Caco-2 (cell line): ENCODE measurements around the gene SNAPC1. TPM values are rescaled to one million over a fixed set of nuclear protein-coding genes. Genes with fewer than 3 reads are reported as not detected.

Experiments
- BruUV-seq: library from RNA; stranded (reverse); fragments of 400-500 nt; replicated peaks from 2 replicates; lab custom pipeline; 2021; lab: Mats Ljungman, UMichigan
- CTCF ChIA-PET: fragments of 300-600 bp; sonication (Branson Sonifier 250); formaldehyde crosslinking; loops from one replicate; lab custom pipeline; 2022; ENCODE audit warnings: antibody characterized with exemption; lab: Charles Lee
- POLR2A ChIA-PET: fragments of 300-600 bp; sonication (Branson Sonifier 250); formaldehyde crosslinking; loops from one replicate; lab custom pipeline; 2022; ENCODE audit warnings: antibody characterized with exemption; lab: Charles Lee
- DNase-seq, 2 experiments: peaks; one replicate each; pipeline versions ENCODE4 v3.0.0 to v3.0.0-alpha.2; 2020 to 2022
- H3K27me3 ChIP-seq: replicated peaks from 2 replicates; pipeline ENCODE4 v1.6.0; 2011; ENCODE audit warnings: low read length; ENCODE audit not compliant: control insufficient read depth, insufficient read depth
- H3K36me3 ChIP-seq: 2 replicates; pipeline ENCODE4 v1.5.1; 2011; ENCODE audit warnings: low read length; ENCODE audit not compliant: control insufficient read depth, insufficient read depth
- H3K4me1 ChIP-seq: fragments of 250-450 bp; sonication (Bioruptor Pico); 2 replicates; pipeline ENCODE4 v1.5.1; 2020; ENCODE audit warnings: mild to moderate bottlenecking
- H3K4me3 ChIP-seq: 2 replicates; pipeline ENCODE4 v1.5.1; 2011; ENCODE audit warnings: low read depth, mild to moderate bottlenecking, control low read depth, low read length
- H3K9me3 ChIP-seq: fragments of 250-450 bp; sonication (Bioruptor Pico); 2 replicates; pipeline ENCODE4 v1.5.1; 2020; ENCODE audit warnings: mild to moderate bottlenecking, moderate library complexity
- H3K27ac Mint-ChIP-seq: one replicate; pipeline ENCODE4 v1.8.0; 2022; ENCODE audit warnings: mixed read lengths; ENCODE audit not compliant: unreplicated experiment
- H3K27me3 Mint-ChIP-seq: one replicate; pipeline ENCODE4 v1.8.0; 2022; ENCODE audit warnings: mixed read lengths; ENCODE audit not compliant: insufficient read depth, unreplicated experiment
- H3K36me3 Mint-ChIP-seq: one replicate; pipeline ENCODE4 v1.8.0; 2022; ENCODE audit warnings: mild to moderate bottlenecking, mixed read lengths; ENCODE audit not compliant: insufficient read depth, unreplicated experiment
- H3K4me1 Mint-ChIP-seq: one replicate; pipeline ENCODE4 v1.8.0; 2022; ENCODE audit warnings: low read depth, mixed read lengths; ENCODE audit not compliant: unreplicated experiment
- H3K4me3 Mint-ChIP-seq: one replicate; pipeline ENCODE4 v1.8.0; 2022; ENCODE audit warnings: mild to moderate bottlenecking, moderate library complexity, mixed read lengths; ENCODE audit not compliant: unreplicated experiment
- H3K9me3 Mint-ChIP-seq: one replicate; pipeline ENCODE4 v1.8.0; 2022; ENCODE audit warnings: mixed read lengths; ENCODE audit not compliant: unreplicated experiment
- CTCF ChIP-seq, 2 experiments: fragments of 200-600 bp in 1 of 2; IDR thresholded peaks; 1 replicate in 1 of 2; 2 replicates in 1 of 2; pipeline versions ENCODE4 v1.5.1 to v1.8.0; 2011 to 2022; ENCODE audit warnings: antibody characterized with exemption in 1 of 2, control low read depth in 1 of 2, inconsistent platforms in 1 of 2, low read depth in 1 of 2, low read length in 1 of 2, mild to moderate bottlenecking in 1 of 2, moderate library complexity in 1 of 2; ENCODE audit not compliant: insufficient read depth in 1 of 2, severe bottlenecking in 1 of 2, unreplicated experiment in 1 of 2
- intact Hi-C: fragments of 100-400 bp; cut with micrococcal nuclease; formaldehyde crosslinking; loops from one replicate; pipeline ENCODE4 v1.10.0; 2022; ENCODE audit not compliant: unreplicated experiment
- total RNA-seq: library from RNA; stranded (reverse); gene quantifications from 2 replicates; pipeline ENCODE4 v1.2.3, GENCODE V29; 2022

Gene SNAPC1
- total RNA-seq, 1 experiment from 2014 or later: 5.1 TPM

- 0 out of 2 replicates have a peak, but pooled peaks cover 4% of the 10 kb centered on the region for H3K4me1 ChIP-seq
- no peaks in the 10 kb centered on the region for H3K9me3 ChIP-seq
- no peak for TF ChIP-seq CTCF (IDR thresholded peaks at IDR 0.05; ENCODE audit: insufficient read depth in 1 of 2, low read depth in 1 of 2, low read length in 1 of 2, severe bottlenecking in 1 of 2, unreplicated experiment in 1 of 2)
- Mint-ChIP-seq H3K36me3 (peaks cover 20% of the 10 kb centered on the region), H3K4me3 (no peak overlapping the region), H3K27ac (no peak overlapping the region), H3K4me1 (peaks cover 5% of the 10 kb centered on the region), H3K9me3 (no peaks in the 10 kb centered on the region), H3K27me3 (no peaks in the 10 kb centered on the region)
- no TSS peak for BruUV-seq
- intact Hi-C loops: loop anchor here (10.0 kb wide), 1 partner anchor 493 kb away; no protein-coding TSS in a partner anchor
- no peak for DNase-seq
- ChIA-PET CTCF (no interaction called here), POLR2A (no interaction called here)
- no peaks in the 10 kb centered on the region for H3K36me3 ChIP-seq
- no peaks in the 10 kb centered on the region for H3K27me3 ChIP-seq
- H3K4me3 ChIP-seq: no peak overlapping the region
These were observed 6.0 kb downstream of the SNAPC1 start for GRCh38 chr14:61768240-61768639.

GRCh38 chr14:61769893-61770292 is 7.7 kb downstream of the SNAPC1 start:
- H3K27me3 ChIP-seq: no peaks in the 10 kb centered on the region
- Mint-ChIP-seq H3K27ac (no peak overlapping the region), H3K4me3 (no peak overlapping the region), H3K9me3 (no peaks in the 10 kb centered on the region), H3K36me3 (peaks cover 20% of the 10 kb centered on the region), H3K27me3 (no peaks in the 10 kb centered on the region), H3K4me1 (no peaks in the 10 kb centered on the region)
- no peaks in the 10 kb centered on the region for H3K4me1 ChIP-seq
- no peak for DNase-seq
- H3K36me3 ChIP-seq: no peaks in the 10 kb centered on the region
- intact Hi-C loops: loop anchor here (10.0 kb wide), 1 partner anchor 495 kb away; no protein-coding TSS in a partner anchor
- no TSS peak for BruUV-seq
- no peak overlapping the region for H3K4me3 ChIP-seq
- POLR2A ChIA-PET: interaction anchor here (0.7 kb wide), 1 partner anchor 22 kb away, joined by 9 read pairs; no protein-coding TSS in a partner anchor
- no peaks in the 10 kb centered on the region for H3K9me3 ChIP-seq
- no peak for TF ChIP-seq CTCF (IDR thresholded peaks at IDR 0.05; ENCODE audit: insufficient read depth in 1 of 2, low read depth in 1 of 2, low read length in 1 of 2, severe bottlenecking in 1 of 2, unreplicated experiment in 1 of 2)
- CTCF ChIA-PET: no interaction called here

- H3K9me3 ChIP-seq: no peaks in the 10 kb centered on the region
- H3K4me1 Mint-ChIP-seq: no peaks in the 10 kb centered on the region
- H3K9me3 Mint-ChIP-seq: no peaks in the 10 kb centered on the region
- CTCF ChIA-PET: no interaction called here
- no peak overlapping the region for H3K4me3 Mint-ChIP-seq
- POLR2A ChIA-PET: no interaction called here
- intact Hi-C loops: no loop called here
- no TSS peak for BruUV-seq
- H3K4me3 ChIP-seq: no peak overlapping the region
- DNase-seq: no peak
- no peak overlapping the region for H3K27ac Mint-ChIP-seq
- no peaks in the 10 kb centered on the region for H3K27me3 ChIP-seq
- H3K4me1 ChIP-seq: no peaks in the 10 kb centered on the region
- no peaks in the 10 kb centered on the region for H3K27me3 Mint-ChIP-seq
- H3K36me3 Mint-ChIP-seq: peaks cover 15% of the 10 kb centered on the region
- no peak for TF ChIP-seq CTCF (IDR thresholded peaks at IDR 0.05; ENCODE audit: insufficient read depth in 1 of 2, low read depth in 1 of 2, low read length in 1 of 2, severe bottlenecking in 1 of 2, unreplicated experiment in 1 of 2)
- no peaks in the 10 kb centered on the region for H3K36me3 ChIP-seq
These were observed 12.6 kb downstream of the SNAPC1 start for GRCh38 chr14:61774861-61775260.
